ENCODE measurements around the gene ZNF593.

DNA sequence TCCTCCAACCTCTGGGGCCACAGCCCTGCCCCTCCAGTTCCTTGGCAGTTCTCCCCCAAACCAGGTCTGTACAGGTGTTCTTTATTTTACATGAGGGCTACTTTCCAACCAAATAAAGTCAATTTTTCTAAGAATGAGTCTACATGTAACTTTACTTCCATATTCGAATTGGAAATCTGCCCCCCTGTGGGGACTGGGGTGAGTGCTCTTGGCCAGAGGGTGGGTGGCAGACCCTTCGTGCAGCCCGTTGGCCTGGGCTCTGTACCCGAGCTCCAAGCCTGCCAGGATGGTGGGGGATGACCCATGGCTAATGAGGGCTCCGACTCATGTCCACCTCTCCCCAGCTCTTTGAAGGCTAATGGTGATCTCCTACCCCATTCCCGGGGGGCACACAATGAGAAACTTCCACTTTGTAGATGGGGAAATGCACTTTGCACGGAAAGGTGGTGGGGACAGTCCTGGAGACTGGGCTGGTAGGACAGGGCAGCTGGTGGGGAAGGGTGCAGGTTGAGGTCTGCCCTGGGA is 20.1 kb downstream of the ZNF593 start:
- TF ChIP-seq, protein P1, sequence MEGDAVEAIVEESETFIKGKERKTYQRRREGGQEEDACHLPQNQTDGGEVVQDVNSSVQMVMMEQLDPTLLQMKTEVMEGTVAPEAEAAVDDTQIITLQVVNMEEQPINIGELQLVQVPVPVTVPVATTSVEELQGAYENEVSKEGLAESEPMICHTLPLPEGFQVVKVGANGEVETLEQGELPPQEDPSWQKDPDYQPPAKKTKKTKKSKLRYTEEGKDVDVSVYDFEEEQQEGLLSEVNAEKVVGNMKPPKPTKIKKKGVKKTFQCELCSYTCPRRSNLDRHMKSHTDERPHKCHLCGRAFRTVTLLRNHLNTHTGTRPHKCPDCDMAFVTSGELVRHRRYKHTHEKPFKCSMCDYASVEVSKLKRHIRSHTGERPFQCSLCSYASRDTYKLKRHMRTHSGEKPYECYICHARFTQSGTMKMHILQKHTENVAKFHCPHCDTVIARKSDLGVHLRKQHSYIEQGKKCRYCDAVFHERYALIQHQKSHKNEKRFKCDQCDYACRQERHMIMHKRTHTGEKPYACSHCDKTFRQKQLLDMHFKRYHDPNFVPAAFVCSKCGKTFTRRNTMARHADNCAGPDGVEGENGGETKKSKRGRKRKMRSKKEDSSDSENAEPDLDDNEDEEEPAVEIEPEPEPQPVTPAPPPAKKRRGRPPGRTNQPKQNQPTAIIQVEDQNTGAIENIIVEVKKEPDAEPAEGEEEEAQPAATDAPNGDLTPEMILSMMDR (conservative IDR thresholded peaks at IDR 0.05 in 1 of 2, IDR thresholded peaks at IDR 0.05 in 1 of 2; ENCODE audit: extremely low read depth in 1 of 2, insufficient read depth in 1 of 2, low read depth in 1 of 2, low read length in 2 of 2) = no peak
- no peak for TF ChIP-seq EZH2 (IDR thresholded peaks at IDR 0.05; ENCODE audit: borderline replicate concordance, low read length)
